A549 (cell line): ENCODE results near the gene RNASEH1.

ENCODE experiments used
- CTCF ChIP-seq: fragments of >200 bp; sonication (Bioruptor Twin); formaldehyde crosslinking; IDR thresholded peaks from 3 replicates; pipeline ENCODE4 v1.5.1; 2016
- KDM1A ChIP-seq: fragments of 200-600 bp; sonication (generic); IDR thresholded peaks from 2 replicates; pipeline ENCODE4 v1.6.1; 2016; ENCODE audit warnings: low read depth, mild to moderate bottlenecking

GRCh38 chr2:3604991-3605961, 47.1 kb upstream of the RNASEH1 start:
- TF ChIP-seq CTCF: no peak
- TF ChIP-seq KDM1A: no peak
